GM19328 (cell line): Measurements from ENCODE around the gene SLC25A22.

ENCODE experiments used
- ATAC-seq: cut with Tn5 transposase; IDR thresholded peaks from one replicate; pipeline ENCODE4 v1.9.1; 2021; ENCODE audit warnings: mild to moderate bottlenecking, moderate library complexity; ENCODE audit not compliant: unreplicated experiment

The SLC25A22 gene

DNA sequence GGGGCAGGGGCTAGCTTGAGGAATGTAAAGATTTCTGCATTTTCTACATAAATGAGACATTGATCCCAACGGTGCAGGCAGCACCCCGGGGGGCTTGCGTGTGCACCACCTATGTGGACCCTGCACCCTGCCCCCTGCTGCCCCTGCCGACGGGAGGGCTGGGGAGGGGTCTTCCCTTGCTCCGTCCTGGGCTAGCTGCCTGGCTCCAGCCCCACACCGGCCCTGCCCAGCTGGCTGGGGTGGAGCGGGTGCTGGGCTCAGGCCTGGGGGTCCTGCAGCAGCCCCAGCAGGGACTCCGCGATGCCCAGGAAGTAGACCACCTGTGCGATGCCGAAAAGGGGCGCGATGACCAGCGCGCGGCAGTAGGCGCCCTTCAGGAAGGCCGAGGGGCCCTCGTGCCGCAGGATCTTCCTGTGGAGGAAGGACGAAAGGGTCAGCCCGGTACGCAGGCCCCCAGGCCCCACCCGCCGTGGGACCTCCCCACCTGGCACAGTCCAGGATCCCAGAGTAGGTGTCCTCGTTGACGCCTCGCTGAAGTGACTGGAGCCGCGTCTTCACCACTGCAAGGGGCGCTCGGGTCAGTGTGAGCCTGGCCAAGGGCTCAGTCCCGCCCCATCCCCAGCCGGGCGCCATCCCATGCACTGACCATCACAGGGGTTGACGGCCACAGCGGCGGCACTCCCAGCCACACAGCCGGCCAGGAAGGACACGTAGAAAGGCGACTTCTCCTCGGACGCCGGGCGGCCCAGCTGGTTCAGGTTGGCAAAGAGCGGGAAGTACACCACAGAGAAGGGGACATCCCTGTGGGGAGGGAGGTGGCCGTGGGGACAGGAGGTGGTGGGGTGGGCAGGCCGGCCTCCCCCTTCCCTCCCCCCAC, 6.2 kb downstream of the SLC25A22 start:
- no peak for ATAC-seq

DNA sequence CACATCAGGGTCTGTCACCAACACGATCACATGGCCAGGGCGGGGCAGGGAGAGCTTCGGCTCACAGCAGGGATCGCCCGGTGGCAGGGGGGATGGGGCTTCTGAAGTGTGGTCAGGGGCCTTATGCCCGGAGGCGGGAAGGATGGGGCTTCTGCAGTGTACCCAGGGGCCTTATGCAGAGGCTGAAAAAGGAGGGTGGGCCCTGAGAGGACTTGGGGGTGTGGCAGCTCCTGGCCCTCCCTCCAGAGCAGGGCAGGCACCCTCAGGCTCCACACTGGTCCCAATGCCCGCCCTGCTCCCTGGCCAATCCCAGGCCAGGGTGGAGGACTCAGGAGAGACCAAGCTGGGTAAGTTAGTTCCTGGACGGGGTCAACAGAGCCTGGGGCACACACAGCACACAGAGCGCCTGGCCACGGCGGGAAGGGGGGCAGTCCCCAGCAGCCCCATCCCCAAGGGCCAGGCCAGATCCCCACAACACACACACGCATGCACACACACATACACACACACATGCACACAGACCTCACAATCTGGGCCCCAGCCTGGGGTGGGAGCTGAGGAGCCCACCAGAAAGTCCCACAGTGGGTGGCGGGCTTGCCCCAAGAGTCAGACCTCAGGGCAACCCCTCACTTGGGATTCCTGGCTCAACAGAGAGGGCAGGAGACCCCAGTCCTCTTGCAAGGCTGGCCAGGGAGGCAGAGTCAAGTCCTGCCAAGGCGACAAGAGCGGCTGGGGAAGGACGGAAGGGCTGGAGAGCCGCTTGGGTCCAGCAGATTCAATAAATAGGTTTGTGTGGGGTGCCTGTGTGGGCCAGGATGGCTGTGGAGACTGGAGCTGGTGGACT, 7.1 kb downstream of the SLC25A22 start:
- ATAC-seq, result no peak

DNA sequence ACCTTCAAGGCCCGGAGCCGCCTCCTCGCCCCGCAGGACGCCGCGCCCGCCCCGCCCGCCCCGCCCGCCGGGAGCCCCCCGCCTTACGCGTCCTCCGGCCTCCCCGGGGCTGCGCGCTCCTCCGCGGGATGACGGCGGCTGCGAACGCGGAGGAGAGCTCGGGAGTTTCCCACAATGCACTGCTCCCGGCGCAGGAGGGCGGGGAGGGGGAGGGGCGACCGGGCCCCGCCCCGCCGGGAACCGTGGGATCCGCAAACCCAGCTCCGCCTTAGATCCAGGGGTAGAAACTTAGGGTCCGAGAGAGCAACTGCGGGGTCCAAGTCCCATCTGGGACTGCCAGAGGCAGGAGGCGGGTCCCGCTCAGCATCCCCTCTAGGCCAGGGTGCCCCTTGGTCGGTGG, 8.1 kb downstream of the SLC25A22 start, which contains the start of gene CEND1:
CEND1 (minus strand) TSS at position 148 of the 400 bp plus-strand sequence. CDS start 1,514 bp downstream, outside the sequence.
- ATAC-seq, result no peak

- ATAC-seq, result no peak
These were observed 8.8 kb downstream of the SLC25A22 start for GRCh38 chr11:788953-789940.

DNA sequence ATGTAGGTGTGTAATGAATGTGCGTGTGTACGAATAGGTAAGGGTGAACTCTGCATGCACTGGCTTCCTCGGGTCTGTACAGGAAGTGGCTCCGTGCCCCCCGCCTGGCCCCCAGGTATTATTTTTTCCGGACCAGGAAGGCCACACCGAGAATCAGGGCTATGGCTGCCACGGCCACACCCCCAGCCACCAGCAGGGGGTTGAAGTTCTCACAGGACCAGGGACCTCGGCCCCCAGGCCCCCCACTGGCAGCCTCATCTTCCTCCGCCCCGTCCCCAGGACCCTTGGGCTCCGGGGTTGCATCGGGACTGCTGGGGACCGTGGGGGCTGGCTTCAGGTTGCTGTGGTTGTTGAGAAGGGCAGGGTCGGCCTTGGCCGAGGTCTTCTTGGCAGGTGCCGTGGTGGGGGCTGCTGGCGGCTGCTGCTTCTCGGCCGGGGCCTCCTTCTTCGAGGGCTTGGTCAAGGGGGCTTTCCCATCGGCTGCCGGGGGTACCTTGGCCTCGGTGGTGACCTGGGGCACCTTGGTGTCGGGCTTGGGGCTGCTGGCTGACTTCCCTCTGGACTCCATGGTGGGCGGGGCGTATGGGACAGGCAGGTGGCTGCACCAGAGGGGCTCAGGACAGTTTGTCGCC, 10.0 kb downstream of the SLC25A22 start:
- no peak for ATAC-seq

DNA sequence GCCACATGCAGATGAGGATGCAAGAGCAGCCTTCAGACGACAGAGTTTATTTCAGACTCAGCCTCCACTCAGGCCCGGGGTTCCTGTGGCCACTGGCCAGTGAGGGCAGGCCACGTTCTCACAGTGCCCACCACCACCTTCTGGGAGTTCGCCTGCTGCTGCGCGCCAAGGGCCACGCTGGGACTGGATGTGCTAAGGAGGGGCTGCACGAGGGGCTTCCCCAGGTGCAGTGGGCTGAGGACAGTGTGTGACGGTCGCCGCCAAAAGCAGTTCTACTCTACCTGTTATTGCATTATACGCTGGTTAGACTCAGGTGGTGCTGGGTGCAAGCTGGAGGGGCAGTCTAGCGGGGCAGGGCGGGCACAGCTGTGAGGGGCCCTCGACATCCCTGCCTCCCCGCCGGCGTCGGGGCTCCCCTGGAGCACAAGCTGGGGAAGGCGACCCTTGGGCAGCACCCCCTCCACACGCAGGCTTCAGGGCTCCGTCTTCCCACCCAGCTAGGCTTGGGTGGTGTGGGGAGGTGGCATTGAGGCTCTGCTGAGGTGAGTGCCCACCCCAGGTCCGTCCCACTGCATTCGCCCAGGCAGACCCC, 10.9 kb downstream of the SLC25A22 start:
- no peak for ATAC-seq

GRCh38 chr11:786235-787083, 11.6 kb downstream of the SLC25A22 start:
- no peak for ATAC-seq

DNA sequence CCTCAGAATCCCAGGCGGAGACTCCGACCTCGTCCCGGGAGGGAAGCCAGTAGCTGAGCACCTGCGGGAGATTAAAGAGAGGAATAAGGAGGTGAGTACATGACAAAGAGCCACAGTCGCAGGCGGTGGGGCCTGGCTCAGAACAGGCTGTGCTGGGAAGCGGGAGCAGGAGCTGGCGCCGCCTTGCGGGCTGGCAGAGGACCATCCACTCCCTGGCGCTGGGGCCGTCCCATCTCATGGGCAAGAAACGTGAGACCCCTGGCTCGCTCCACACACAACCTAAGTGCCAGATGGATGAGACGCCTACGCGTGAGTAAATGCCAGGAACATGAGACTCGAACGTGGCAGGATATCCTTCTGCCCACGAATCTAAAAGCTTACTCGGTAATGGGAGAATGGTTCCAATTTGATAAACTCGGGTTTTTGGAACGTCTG, 14.5 kb downstream of the SLC25A22 start:
- ATAC-seq, result no peak

DNA sequence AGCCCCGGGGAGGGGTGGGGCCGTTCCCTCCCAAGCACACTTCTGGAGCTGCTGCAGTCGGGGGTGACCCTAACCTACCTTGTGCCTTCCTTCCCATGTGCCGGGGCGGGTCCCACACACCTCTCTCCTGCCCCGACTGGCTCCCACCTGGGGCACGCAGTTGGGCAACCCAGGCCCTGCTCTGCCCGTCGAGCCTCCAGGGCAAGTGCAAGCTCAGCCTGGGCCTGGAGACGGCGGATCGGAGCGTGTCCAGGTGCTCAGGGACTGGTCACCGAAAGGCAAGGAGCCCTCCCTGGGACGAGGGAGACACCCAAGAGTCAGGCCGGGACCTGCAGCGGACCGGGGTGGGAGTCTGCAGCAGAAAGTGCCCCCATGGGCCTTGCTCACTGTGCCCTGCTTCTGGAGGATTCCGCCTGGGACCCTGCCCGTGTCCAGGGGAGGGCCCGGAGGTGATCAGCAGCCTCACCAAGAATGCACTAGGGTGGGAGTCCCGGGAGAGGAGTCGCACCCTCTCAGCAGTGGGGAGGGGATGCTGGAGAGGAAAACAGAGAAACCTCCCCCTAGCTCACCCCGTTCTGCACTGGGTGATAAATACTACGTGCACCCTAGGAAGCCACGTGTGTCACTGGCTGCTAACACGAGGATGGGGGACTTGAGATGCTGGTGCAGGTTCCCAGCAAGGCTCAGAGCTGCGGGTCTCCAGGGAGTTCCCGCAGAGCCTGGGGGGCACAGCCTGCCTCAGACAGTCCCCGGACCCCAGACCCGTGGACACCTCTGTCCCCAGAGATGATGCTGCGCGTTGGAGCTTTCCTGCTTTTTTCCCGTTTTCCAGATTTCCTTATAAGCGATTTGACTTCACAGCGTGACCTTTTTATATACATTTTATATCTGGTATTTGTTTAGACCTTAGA, 15.6 kb downstream of the SLC25A22 start:
- no peak for ATAC-seq

DNA sequence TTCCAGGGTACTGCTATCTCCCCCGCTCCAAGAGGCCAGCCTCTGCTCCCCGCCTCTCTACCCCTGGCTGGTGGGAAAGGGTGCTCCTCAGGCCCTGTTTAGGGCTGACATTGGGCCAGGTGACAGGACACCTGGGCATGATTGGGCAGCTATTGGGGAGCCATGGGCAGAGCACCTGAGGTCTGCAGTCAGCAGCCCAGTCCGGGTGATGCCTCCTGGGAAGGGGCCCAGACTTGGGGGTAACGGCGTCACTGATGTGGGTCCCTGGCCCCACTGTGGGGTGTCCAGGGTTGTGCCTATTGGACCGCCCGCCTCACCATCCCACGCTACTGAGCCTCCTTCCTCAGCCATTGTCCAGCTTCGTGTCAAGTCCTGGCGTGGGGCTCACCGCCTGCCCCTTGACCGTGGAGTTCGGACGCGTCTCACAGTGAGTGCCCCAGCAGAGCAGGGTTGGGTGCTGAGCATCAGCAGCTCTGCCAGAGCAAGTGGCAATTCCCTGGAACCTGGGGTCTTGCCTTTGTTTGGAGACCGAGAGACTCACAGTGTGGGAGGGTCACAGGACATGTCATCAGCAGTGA, 18.0 kb downstream of the SLC25A22 start:
- ATAC-seq, result no peak

DNA sequence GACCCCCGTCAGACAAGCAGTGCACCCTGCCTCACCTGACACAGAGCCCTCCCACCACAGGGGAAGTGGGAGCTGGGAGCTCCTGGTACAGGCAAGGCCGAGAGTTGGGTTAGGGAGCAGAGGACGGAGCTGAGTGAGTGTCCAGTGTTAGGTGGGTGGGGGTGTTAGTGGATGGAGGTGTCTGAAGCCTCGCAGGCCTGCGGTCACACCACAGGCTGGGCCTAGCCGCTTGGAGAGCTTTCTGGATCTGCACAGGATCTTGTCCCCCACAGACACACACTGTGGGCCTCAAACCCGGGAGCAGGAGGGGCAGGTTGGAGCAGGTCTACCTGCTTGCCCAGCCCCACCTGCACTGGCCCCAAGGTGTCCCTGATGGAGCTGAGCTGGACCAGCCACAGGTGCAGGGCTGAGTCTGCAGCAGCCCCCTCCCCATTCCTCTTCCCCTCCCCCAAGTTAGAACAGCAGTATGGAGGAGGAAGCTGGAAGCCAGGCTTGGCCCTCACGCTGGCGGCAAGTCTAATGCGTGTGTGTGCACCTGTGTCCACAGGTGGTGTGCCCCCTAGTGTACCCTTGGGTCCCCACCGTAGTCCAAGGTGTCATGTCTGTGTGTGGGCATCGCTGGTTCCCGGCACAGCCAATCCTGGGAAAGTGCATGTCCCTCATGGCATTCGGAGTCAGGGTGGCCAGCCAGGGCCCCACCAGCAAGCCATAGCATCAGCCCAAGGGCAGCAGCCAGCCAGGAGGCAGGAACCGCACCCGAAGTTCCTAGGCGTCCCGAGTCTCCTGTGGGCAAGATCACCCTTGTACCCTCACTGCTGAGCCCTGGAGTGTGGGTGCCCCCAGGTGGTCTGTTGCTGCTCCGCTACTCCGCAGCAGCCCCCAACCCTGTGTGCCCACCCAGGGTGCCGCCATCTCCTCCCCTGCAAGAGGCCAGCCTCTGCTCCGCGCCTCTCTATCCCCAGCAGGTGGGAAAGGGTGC, 18.8 kb downstream of the SLC25A22 start:
- no peak for ATAC-seq

DNA sequence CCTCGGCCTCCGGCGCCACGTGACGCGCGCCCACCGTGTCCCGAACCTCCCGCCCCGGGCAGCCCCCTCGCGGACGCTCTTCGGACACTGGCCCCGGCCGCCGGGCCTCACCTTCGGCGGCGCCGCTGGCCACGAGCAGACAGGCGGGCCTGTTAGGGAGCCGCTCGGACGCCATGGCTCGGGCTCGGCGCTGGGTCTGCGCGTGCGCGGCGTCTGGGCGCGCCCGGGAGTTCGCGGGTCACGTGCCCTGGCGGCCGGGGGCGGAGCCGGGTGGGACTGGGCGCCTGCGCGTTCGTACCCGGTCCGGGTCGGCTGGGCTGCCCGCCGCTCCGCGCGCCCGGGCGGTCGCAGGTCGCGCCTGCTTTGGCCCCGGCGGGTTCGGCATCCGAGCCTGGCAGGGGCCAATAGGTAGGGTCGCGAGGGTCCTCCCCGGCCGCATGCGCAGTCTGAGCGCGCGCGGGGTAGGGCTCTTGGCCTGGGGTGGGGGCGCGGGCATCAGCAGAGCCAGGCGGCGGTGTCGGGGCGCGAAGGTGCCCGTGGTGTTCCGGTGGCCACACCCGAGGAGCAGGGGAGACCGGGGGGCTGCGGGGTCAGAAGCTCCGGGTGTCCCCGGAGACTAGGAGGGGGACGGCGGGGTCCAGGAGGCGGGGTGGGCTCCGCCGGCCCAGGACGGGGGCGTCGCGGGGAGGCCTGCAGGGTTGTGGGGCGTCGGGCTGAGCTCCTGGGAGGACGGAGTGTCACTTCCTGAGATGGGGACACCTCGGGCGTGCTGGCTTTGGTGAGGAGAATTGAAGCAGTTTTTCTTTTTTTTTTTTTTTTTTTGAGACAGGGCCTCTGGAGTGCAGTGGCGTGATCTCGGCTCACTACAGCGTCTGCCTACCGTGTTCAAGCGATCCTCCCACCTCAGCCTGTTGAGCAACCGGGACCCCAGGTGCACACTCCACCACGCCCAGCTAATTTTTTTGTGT, 20.5 kb downstream of the SLC25A22 start, which contains the start of gene GATD1:
GATD1 (minus strand) TSS at position 200 of the 968 bp plus-strand sequence; CDS start at position 175, 25 bp downstream.
- ATAC-seq, result peak; percentile 73

- peak; percentile 37 for ATAC-seq
These were observed 21.4 kb downstream of the SLC25A22 start for GRCh38 chr11:776561-777287.

DNA sequence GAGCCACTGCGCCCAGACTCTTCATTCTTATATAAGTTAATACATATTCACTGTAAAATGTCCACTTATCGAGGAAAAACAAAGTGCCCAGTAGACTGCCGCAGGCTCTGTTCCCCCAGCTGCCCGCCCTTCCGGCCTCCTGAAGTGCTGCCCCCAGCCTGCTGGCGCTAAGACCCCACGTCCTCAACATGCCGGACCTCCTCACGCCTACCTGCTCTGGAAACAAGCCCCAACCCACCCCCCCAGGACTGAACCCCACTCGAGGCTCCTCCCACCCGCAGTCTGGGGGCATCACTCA, 21.9 kb downstream of the SLC25A22 start:
- no peak for ATAC-seq
